Fibroblast of lung (primary cell): Measurements from ENCODE around the gene VTI1A.

Source experiments
- EZH2 ChIP-seq: IDR thresholded peaks from 2 replicates; pipeline ENCODE4 v1.5.1; 2012; ENCODE audit warnings: low read length, control low read depth, mild to moderate bottlenecking; ENCODE audit errors: missing control alignments
- TF ChIP-seq, protein P1 (sequence below), 2 donors: IDR thresholded peaks in 1 of 2; conservative IDR thresholded peaks in 1 of 2; 1 replicate in 1 of 2; 2 replicates in 1 of 2; pipeline ENCODE4 v1.5.1; 2011 to 2012; ENCODE audit warnings: low read length in 2 of 2, control low read depth in 1 of 2, inconsistent platforms in 1 of 2, low read depth in 1 of 2, mild to moderate bottlenecking in 1 of 2

- TF ChIP-seq, protein P1, sequence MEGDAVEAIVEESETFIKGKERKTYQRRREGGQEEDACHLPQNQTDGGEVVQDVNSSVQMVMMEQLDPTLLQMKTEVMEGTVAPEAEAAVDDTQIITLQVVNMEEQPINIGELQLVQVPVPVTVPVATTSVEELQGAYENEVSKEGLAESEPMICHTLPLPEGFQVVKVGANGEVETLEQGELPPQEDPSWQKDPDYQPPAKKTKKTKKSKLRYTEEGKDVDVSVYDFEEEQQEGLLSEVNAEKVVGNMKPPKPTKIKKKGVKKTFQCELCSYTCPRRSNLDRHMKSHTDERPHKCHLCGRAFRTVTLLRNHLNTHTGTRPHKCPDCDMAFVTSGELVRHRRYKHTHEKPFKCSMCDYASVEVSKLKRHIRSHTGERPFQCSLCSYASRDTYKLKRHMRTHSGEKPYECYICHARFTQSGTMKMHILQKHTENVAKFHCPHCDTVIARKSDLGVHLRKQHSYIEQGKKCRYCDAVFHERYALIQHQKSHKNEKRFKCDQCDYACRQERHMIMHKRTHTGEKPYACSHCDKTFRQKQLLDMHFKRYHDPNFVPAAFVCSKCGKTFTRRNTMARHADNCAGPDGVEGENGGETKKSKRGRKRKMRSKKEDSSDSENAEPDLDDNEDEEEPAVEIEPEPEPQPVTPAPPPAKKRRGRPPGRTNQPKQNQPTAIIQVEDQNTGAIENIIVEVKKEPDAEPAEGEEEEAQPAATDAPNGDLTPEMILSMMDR (conservative IDR thresholded peaks at IDR 0.05 in 1 of 2, IDR thresholded peaks at IDR 0.05 in 1 of 2; ENCODE audit: low read depth in 1 of 2, low read length in 2 of 2), result no peak
- TF ChIP-seq EZH2, result no peak
Observed at GRCh38 chr10:112424651-112425050, 22.4 kb upstream of the VTI1A start.
